Peyer's patch (tissue), 4 donors: ENCODE measurements around the gene ZNF467.

Experiments used
- CTCF ChIP-seq, 6 experiments: fragments of 450-650 bp in 4 of 6; fragments of 200-600 bp in 2 of 6; sonication (generic) in 1 of 6; IDR thresholded peaks; one replicate each; pipeline ENCODE4 v1.5.1; 2017 to 2019; ENCODE audit warnings: antibody characterized with exemption in 6 of 6, mild to moderate bottlenecking in 3 of 6, moderate library complexity in 1 of 6
- POLR2A ChIP-seq, 2 donors: fragments of 450-650 bp; IDR thresholded peaks; one replicate each; pipeline ENCODE4 v1.5.1; 2017; ENCODE audit warnings: antibody characterized with exemption in 2 of 2, mild to moderate bottlenecking in 2 of 2, moderate library complexity in 2 of 2

GRCh38 chr7:149716007-149716931, 57.1 kb downstream of the ZNF467 start:
- no peak for TF ChIP-seq CTCF (IDR thresholded peaks at IDR 0.05)
- no peak for TF ChIP-seq POLR2A (IDR thresholded peaks at IDR 0.05)
